ENCODE data around the gene RBMS3.

The RBMS3 gene

DNA sequence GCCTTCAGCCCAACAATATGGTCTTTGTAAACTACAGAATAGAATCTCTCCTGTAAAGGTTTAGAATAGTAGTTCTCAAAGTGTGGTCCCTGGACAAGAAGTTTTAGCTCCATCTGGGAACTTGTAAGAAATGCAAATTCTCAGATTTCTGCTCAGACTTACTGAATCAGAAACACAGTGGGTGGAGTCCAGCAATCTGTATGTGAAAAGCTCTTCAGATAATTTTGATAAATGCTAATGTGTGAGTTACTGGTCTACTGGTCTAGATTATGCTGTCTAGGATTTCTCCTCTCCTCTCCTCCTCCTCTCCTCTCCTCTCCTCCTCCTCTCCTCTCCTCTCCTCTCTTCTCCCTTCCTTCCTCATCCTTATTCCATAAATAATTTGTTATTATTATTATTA lies 57.5 kb downstream of the RBMS3 start:
- POLR2A ChIA-PET = interaction anchor here (0.6 kb wide), 1 partner anchor 76 kb away, joined by 3 read pairs; no protein-coding TSS in a partner anchor
- no peak overlapping the region for H3K27ac ChIP-seq (ENCODE audit: insufficient read depth in 1 of 2, low read depth in 1 of 2, low read length in 2 of 2, poor library complexity in 1 of 2, severe bottlenecking in 2 of 2)
- DNase-seq = no peak
- H3K4me3 ChIP-seq (ENCODE audit: control insufficient read depth in 1 of 7, extremely low read depth in 1 of 7, insufficient read depth in 4 of 7, low read depth in 2 of 7, low read length in 6 of 7) = no peak overlapping the region
- CTCF ChIA-PET = no interaction called here
- H3K9me3 ChIP-seq (ENCODE audit: control extremely low read depth in 1 of 5, control insufficient read depth in 4 of 5, insufficient read depth in 2 of 5, low read depth in 1 of 5, low read length in 4 of 5) = no peaks in the 10 kb centered on the region
- H3K4me1 ChIP-seq (ENCODE audit: control extremely low read depth in 1 of 4, control insufficient read depth in 4 of 4, insufficient read depth in 4 of 4, low read length in 3 of 4) = peaks cover 0 to 8% (median 0%) of the 10 kb centered on the region in 4 experiments
- no peaks in the 10 kb centered on the region for H3K36me3 ChIP-seq (ENCODE audit: control insufficient read depth in 4 of 4, insufficient read depth in 4 of 4, low read length in 3 of 4)
- H3K27me3 ChIP-seq (replicated peaks in 2 of 5; ENCODE audit: control insufficient read depth in 4 of 5, insufficient read depth in 5 of 5, low read length in 4 of 5) = no peaks in the 10 kb centered on the region

DNA sequence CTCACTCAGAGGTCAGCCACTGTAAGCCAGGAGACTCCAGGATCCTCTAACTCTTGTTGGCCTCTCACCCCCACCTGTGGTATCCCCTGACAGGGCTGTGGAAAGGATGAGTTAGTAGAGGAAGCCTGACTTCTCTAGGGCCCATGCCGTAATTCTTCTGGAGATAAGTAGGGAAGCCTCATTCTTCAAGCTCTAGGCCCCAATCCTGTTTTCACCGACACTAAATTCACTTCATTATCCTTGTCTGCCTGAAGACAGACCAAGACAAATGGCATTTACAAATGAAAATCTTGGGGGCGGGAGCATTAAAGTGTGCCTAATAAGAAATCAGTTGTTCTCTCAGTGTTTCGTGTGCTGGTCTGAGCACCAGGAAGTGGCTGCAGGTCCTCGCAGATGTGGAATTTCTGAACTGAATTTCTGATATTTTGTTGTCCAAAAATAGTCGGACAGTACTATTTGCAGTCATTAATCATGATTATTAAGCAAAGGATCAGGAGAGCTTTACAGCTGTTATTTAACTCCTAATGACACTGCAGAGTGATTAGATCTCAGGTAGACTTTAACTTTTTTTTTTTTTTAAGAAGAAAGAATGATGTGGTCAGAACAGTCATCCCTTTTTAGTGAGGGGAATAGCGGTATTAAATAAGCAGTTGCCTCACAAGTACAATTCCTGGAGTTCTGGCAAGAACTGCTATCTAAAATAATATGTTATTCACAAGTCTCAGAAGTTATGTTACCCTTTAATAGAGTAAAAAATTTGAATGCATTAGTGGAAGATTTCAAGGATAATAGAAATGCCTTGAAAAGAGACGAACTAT lies 58.4 kb downstream of the RBMS3 start:
- no peaks in the 10 kb centered on the region for H3K9me3 ChIP-seq (ENCODE audit: control extremely low read depth in 1 of 5, control insufficient read depth in 4 of 5, insufficient read depth in 2 of 5, low read depth in 1 of 5, low read length in 4 of 5)
- POLR2A ChIA-PET = interaction anchor here (0.6 kb wide), 1 partner anchor 75 kb away, joined by 3 read pairs; no protein-coding TSS in a partner anchor
- H3K4me3 ChIP-seq (ENCODE audit: control insufficient read depth in 1 of 7, extremely low read depth in 1 of 7, insufficient read depth in 4 of 7, low read depth in 2 of 7, low read length in 6 of 7) = no peak overlapping the region
- DNase-seq = no peak
- H3K27ac ChIP-seq (ENCODE audit: insufficient read depth in 1 of 2, low read depth in 1 of 2, low read length in 2 of 2, poor library complexity in 1 of 2, severe bottlenecking in 2 of 2) = no peak overlapping the region
- no peaks in the 10 kb centered on the region for H3K36me3 ChIP-seq (ENCODE audit: control insufficient read depth in 4 of 4, insufficient read depth in 4 of 4, low read length in 3 of 4)
- H3K27me3 ChIP-seq (replicated peaks in 2 of 5; ENCODE audit: control insufficient read depth in 4 of 5, insufficient read depth in 5 of 5, low read length in 4 of 5) = no peaks in the 10 kb centered on the region
- 98% methylated on average over 5 of the region's 8 CpGs for WGBS (ENCODE audit: insufficient coverage)
- CTCF ChIA-PET = no interaction called here
- H3K4me1 ChIP-seq (ENCODE audit: control extremely low read depth in 1 of 4, control insufficient read depth in 4 of 4, insufficient read depth in 4 of 4, low read length in 3 of 4) = peaks cover 0 to 8% (median 0%) of the 10 kb centered on the region in 4 experiments

DNA sequence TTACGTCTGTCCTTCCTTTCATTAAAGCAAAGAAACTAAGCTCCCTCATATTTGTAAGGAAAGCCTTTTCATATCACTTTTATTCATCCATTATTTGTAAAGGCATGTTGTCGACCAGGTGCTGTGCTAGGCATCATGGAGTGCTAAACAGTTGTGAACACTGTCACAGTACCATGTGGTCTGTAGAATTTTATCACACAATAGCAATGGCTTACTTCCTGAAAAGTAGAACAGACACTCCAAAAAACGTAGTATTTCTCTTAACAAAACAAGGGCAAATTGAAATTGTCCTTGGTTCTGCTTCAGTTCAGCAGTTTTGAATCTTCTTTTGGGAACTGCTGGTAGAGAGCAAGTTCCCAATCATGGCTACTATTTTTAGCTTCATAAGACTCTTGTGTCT lies 63.3 kb downstream of the RBMS3 start:
- POLR2A ChIA-PET = no interaction called here
- DNase-seq = no peak
- H3K36me3 ChIP-seq (ENCODE audit: control insufficient read depth in 4 of 4, insufficient read depth in 4 of 4, low read length in 3 of 4) = no peaks in the 10 kb centered on the region
- WGBS (ENCODE audit: insufficient coverage) = 81% methylated on average over 2 of the region's 3 CpGs
- H3K27ac ChIP-seq (ENCODE audit: insufficient read depth in 1 of 2, low read depth in 1 of 2, low read length in 2 of 2, poor library complexity in 1 of 2, severe bottlenecking in 2 of 2) = no peak overlapping the region
- no peaks in the 10 kb centered on the region for H3K9me3 ChIP-seq (ENCODE audit: control extremely low read depth in 1 of 5, control insufficient read depth in 4 of 5, insufficient read depth in 2 of 5, low read depth in 1 of 5, low read length in 4 of 5)
- no peaks in the 10 kb centered on the region for H3K4me1 ChIP-seq (ENCODE audit: control extremely low read depth in 1 of 4, control insufficient read depth in 4 of 4, insufficient read depth in 4 of 4, low read length in 3 of 4)
- H3K27me3 ChIP-seq (replicated peaks in 2 of 5; ENCODE audit: control insufficient read depth in 4 of 5, insufficient read depth in 5 of 5, low read length in 4 of 5) = no peaks in the 10 kb centered on the region
- H3K4me3 ChIP-seq (ENCODE audit: control insufficient read depth in 1 of 7, extremely low read depth in 1 of 7, insufficient read depth in 4 of 7, low read depth in 2 of 7, low read length in 6 of 7) = no peak overlapping the region
- CTCF ChIA-PET = interaction anchor here (1.1 kb wide), 1 partner anchor 9 kb away, joined by 6 read pairs; no protein-coding TSS in a partner anchor

DNA sequence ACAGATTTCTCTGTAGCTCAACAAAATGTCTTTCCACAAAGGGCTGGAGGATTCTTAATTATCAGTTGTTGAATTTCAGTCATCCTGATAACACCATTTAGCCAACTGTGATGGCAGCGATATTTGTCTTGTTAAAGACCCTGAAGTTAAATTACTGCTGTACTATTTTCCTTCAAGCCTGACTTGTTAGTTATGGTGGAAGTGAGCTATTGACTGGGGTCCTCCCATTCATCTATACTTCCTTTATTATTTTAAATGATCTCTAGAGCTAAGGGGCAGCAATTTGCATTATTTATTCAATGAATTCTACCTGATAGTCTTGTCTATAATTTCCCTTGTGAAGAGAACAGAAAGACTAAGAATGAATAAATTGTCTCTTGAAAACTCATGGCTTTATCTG lies 64.1 kb downstream of the RBMS3 start:
- ChIA-PET CTCF (interaction anchor here (1.1 kb wide), 1 partner anchor 8 kb away, joined by 6 read pairs; no protein-coding TSS in a partner anchor), POLR2A (no interaction called here)
- Histone ChIP-seq H3K36me3 (ENCODE audit: control insufficient read depth in 4 of 4, insufficient read depth in 4 of 4, low read length in 3 of 4) (no peaks in the 10 kb centered on the region), H3K27ac (ENCODE audit: insufficient read depth in 1 of 2, low read depth in 1 of 2, low read length in 2 of 2, poor library complexity in 1 of 2, severe bottlenecking in 2 of 2) (no peak overlapping the region), H3K9me3 (ENCODE audit: control extremely low read depth in 1 of 5, control insufficient read depth in 4 of 5, insufficient read depth in 2 of 5, low read depth in 1 of 5, low read length in 4 of 5) (no peaks in the 10 kb centered on the region), H3K4me3 (ENCODE audit: control insufficient read depth in 1 of 7, extremely low read depth in 1 of 7, insufficient read depth in 4 of 7, low read depth in 2 of 7, low read length in 6 of 7) (no peak overlapping the region), H3K27me3 (replicated peaks in 2 of 5; ENCODE audit: control insufficient read depth in 4 of 5, insufficient read depth in 5 of 5, low read length in 4 of 5) (no peaks in the 10 kb centered on the region), H3K4me1 (ENCODE audit: control extremely low read depth in 1 of 4, control insufficient read depth in 4 of 4, insufficient read depth in 4 of 4, low read length in 3 of 4) (no peaks in the 10 kb centered on the region)
- no peak for DNase-seq
- 100% methylated on average over 1 of the region's 1 CpG for WGBS (ENCODE audit: insufficient coverage)

DNA sequence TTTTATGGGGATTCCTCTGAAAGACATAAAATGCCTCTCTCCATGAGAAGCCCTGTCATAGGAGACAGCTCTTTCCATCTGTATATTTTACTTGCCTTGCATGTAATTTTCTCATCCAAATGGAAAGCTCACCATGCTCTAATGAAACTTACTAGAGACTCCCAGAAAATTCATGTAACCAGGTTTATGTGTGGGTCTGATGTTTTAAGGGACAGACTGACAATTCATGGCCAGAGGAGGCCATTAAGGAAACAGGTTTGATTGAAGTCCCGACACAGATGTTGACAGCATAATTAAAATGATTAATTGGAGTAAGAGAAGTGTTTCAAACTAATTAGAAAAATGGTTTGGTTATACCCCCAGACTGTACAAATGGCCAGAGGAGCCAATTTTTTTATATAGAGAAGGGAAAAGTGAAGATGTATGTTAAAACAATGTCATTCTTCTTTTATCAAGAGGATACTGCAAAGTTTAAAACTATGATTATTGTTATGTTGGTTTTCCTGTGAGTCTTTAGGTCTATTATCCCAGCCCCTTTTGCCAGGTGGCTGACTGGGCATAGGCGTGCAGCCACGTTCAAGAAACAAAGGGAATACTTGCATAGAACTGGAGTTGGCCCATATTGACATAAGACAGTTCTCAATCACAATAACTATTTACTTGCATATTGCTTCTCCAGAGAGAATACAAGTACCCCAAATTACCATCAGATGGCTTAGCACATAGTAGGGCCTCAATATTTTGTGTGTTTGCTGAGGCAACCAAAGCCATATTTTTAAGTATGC lies 64.8 kb downstream of the RBMS3 start:
- WGBS (ENCODE audit: insufficient coverage) = 100% methylated on average over 2 of the region's 3 CpGs

DNA sequence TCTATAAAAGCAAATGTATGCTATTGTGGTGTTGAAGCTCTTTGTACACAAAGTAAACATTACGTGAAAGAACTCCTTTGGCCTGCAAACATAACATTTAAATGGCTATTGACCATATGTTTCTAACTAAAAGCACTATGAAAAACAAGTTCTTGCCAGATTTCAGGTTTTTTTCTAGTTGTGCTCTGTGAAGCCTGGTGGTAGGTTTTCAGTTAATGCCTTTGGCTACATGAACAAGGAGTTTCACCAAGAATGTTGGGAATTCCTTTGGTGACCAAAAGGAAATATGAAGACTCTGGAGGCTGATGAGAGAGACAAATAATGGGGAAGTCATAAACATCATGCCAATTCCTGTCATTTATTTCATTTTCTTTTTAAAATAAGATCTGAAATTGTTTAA lies 66.0 kb downstream of the RBMS3 start:
- CTCF ChIA-PET = no interaction called here
- Histone ChIP-seq H3K27me3 (replicated peaks in 2 of 5; ENCODE audit: control insufficient read depth in 4 of 5, insufficient read depth in 5 of 5, low read length in 4 of 5) (no peaks in the 10 kb centered on the region), H3K27ac (ENCODE audit: insufficient read depth in 1 of 2, low read depth in 1 of 2, low read length in 2 of 2, poor library complexity in 1 of 2, severe bottlenecking in 2 of 2) (no peak overlapping the region), H3K36me3 (ENCODE audit: control insufficient read depth in 4 of 4, insufficient read depth in 4 of 4, low read length in 3 of 4) (no peaks in the 10 kb centered on the region), H3K4me3 (ENCODE audit: control insufficient read depth in 1 of 7, extremely low read depth in 1 of 7, insufficient read depth in 4 of 7, low read depth in 2 of 7, low read length in 6 of 7) (no peak overlapping the region), H3K4me1 (ENCODE audit: control extremely low read depth in 1 of 4, control insufficient read depth in 4 of 4, insufficient read depth in 4 of 4, low read length in 3 of 4) (no peaks in the 10 kb centered on the region), H3K9me3 (ENCODE audit: control extremely low read depth in 1 of 5, control insufficient read depth in 4 of 5, insufficient read depth in 2 of 5, low read depth in 1 of 5, low read length in 4 of 5) (no peaks in the 10 kb centered on the region)
- no peak for DNase-seq
- no CpG with 5 or more reads among the region's 1 CpG for WGBS (ENCODE audit: insufficient coverage)
- POLR2A ChIA-PET = no interaction called here

More for the DNA sequence above, 64.8 kb downstream of the RBMS3 start:
- Histone ChIP-seq H3K4me3 (ENCODE audit: control insufficient read depth in 1 of 7, extremely low read depth in 1 of 7, insufficient read depth in 4 of 7, low read depth in 2 of 7, low read length in 6 of 7) (no peak overlapping the region), H3K36me3 (ENCODE audit: control insufficient read depth in 4 of 4, insufficient read depth in 4 of 4, low read length in 3 of 4) (no peaks in the 10 kb centered on the region), H3K27ac (ENCODE audit: insufficient read depth in 1 of 2, low read depth in 1 of 2, low read length in 2 of 2, poor library complexity in 1 of 2, severe bottlenecking in 2 of 2) (no peak overlapping the region), H3K27me3 (replicated peaks in 2 of 5; ENCODE audit: control insufficient read depth in 4 of 5, insufficient read depth in 5 of 5, low read length in 4 of 5) (no peaks in the 10 kb centered on the region), H3K9me3 (ENCODE audit: control extremely low read depth in 1 of 5, control insufficient read depth in 4 of 5, insufficient read depth in 2 of 5, low read depth in 1 of 5, low read length in 4 of 5) (no peaks in the 10 kb centered on the region), H3K4me1 (ENCODE audit: control extremely low read depth in 1 of 4, control insufficient read depth in 4 of 4, insufficient read depth in 4 of 4, low read length in 3 of 4) (no peaks in the 10 kb centered on the region)
- DNase-seq = no peak
- ChIA-PET CTCF (no interaction called here), POLR2A (no interaction called here)

DNA sequence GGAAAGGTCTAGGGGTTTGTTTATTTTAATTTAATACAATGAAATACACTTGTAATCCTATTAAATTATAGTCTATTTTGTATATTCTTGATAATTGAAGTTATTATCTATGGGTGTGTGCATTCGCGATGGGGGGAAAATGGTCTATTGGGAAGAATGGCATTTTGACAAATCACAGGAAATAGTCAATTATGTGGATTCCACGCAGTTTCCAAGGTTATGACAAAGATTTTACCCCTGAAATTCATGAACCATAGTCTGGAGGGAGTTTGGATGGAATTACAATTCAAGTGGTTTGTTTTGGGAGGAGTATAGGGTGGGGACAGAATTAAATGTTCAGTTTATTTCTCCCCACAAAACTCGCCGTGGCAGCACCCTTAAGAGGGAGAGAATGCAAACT lies 66.5 kb downstream of the RBMS3 start:
- DNase-seq = no peak
- Histone ChIP-seq H3K4me3 (ENCODE audit: control insufficient read depth in 1 of 7, extremely low read depth in 1 of 7, insufficient read depth in 4 of 7, low read depth in 2 of 7, low read length in 6 of 7) (no peak overlapping the region), H3K9me3 (ENCODE audit: control extremely low read depth in 1 of 5, control insufficient read depth in 4 of 5, insufficient read depth in 2 of 5, low read depth in 1 of 5, low read length in 4 of 5) (no peaks in the 10 kb centered on the region), H3K27me3 (replicated peaks in 2 of 5; ENCODE audit: control insufficient read depth in 4 of 5, insufficient read depth in 5 of 5, low read length in 4 of 5) (no peaks in the 10 kb centered on the region), H3K36me3 (ENCODE audit: control insufficient read depth in 4 of 4, insufficient read depth in 4 of 4, low read length in 3 of 4) (no peaks in the 10 kb centered on the region), H3K4me1 (ENCODE audit: control extremely low read depth in 1 of 4, control insufficient read depth in 4 of 4, insufficient read depth in 4 of 4, low read length in 3 of 4) (no peaks in the 10 kb centered on the region), H3K27ac (ENCODE audit: insufficient read depth in 1 of 2, low read depth in 1 of 2, low read length in 2 of 2, poor library complexity in 1 of 2, severe bottlenecking in 2 of 2) (no peak overlapping the region)
- no CpG with 5 or more reads among the region's 5 CpGs for WGBS (ENCODE audit: insufficient coverage)
- ChIA-PET CTCF (no interaction called here), POLR2A (no interaction called here)
